Measurements from ENCODE around the gene PLCG1.

GRCh38 chr20:41225091-41225490 lies 87.7 kb downstream of the PLCG1 start:
- no peak for TF ChIP-seq BDP1 (IDR thresholded peaks at IDR 0.05; ENCODE audit: insufficient read depth, insufficient read length)
- TF ChIP-seq CTCF (IDR thresholded peaks at IDR 0.05 in 2 of 3, conservative IDR thresholded peaks at IDR 0.05 in 1 of 3; ENCODE audit: insufficient read depth in 2 of 3, low read depth in 1 of 3, low read length in 3 of 3) = no peak
- TF ChIP-seq ATF1 (CRISPR knock-in tag; IDR thresholded peaks at IDR 0.05) = no peak
- TF ChIP-seq ATF1 (tag; IDR thresholded peaks at IDR 0.05) = no peak
- TF ChIP-seq, protein P1, sequence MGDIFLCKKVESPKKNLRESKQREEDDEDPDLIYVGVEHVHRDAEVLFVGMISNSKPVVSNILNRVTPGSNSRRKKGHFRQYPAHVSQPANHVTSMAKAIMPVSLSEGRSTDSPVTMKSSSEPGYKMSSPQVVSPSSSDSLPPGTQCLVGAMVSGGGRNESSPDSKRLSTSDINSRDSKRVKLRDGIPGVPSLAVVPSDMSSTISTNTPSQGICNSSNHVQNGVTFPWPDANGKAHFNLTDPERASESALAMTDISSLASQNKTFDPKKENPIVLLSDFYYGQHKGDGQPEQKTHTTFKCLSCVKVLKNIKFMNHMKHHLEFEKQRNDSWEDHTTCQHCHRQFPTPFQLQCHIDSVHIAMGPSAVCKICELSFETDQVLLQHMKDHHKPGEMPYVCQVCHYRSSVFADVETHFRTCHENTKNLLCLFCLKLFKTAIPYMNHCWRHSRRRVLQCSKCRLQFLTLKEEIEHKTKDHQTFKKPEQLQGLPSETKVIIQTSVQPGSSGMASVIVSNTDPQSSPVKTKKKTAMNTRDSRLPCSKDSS (IDR thresholded peaks at IDR 0.05; ENCODE audit: low read depth, partially characterized antibody) = no peak
- TF ChIP-seq HNRNPLL (IDR thresholded peaks at IDR 0.05; ENCODE audit: low read depth, low read length, poor library complexity, severe bottlenecking) = no peak
- TF ChIP-seq CEBPG (CRISPR knock-in tag; IDR thresholded peaks at IDR 0.05) = no peak
- TF ChIP-seq CEBPG (tag; conservative IDR thresholded peaks at IDR 0.05 in 1 of 2, IDR thresholded peaks at IDR 0.05 in 1 of 2) = no peak
- no peak for TF ChIP-seq MXI1 (IDR thresholded peaks at IDR 0.05; ENCODE audit: low read depth, low read length)
